HAP-1 (cell line): Measurements from ENCODE around the gene DEFB112.

Experiments used
- DNase-seq, 2 experiments: peaks; one replicate each; pipeline ENCODE4 v3.0.0-alpha.2; 2016 to 2020; ENCODE audit warnings: low spot score in 2 of 2
- H3K27me3 ChIP-seq: fragments of 250-450 bp; sonication (Bioruptor Pico); 2 replicates; pipeline ENCODE4 v1.5.1; 2020; ENCODE audit warnings: low read depth, mild to moderate bottlenecking, moderate library complexity
- H3K36me3 ChIP-seq: fragments of 250-450 bp; sonication (Bioruptor Pico); replicated peaks from 2 replicates; pipeline ENCODE4 v1.5.1; 2020; ENCODE audit warnings: mild to moderate bottlenecking
- H3K4me1 ChIP-seq: fragments of 250-450 bp; sonication (Bioruptor Pico); 2 replicates; pipeline ENCODE4 v1.5.1; 2020; ENCODE audit warnings: mild to moderate bottlenecking
- H3K4me3 ChIP-seq: fragments of 250-450 bp; sonication (Bioruptor Pico); 2 replicates; pipeline ENCODE4 v1.5.1; 2020; ENCODE audit warnings: mild to moderate bottlenecking, moderate library complexity
- H3K9me3 ChIP-seq: fragments of 250-450 bp; sonication (Bioruptor Pico); 2 replicates; pipeline ENCODE4 v1.5.1; 2020; ENCODE audit warnings: mild to moderate bottlenecking, moderate library complexity
- in situ Hi-C: fragments of 300-500 bp; cut with MboI; formaldehyde crosslinking; loops from 3 replicates; pipeline ENCODE4 v1.14.3; 2020; ENCODE audit warnings: low sequenced_read_pairs, inconsistent platforms, mixed read lengths

DEFB112 gene

GRCh38 chr6:50049829-50050228 lies at the start of gene DEFB112:
Gene DEFB112, minus strand, starts transcription at chr6:50049929. Its CDS starts 60 bp downstream, at chr6:50049869.
- 0 out of 2 replicates have a peak, but pooled peaks cover 2% of the 10 kb centered on the region for H3K27me3 ChIP-seq
- no peaks in the 10 kb centered on the region for H3K9me3 ChIP-seq
- no peak within 1 kb of the TSS for H3K4me3 ChIP-seq
- H3K36me3 ChIP-seq = no peaks in the 10 kb centered on the region
- H3K4me1 ChIP-seq = no peaks in the 10 kb centered on the region
- no peak for DNase-seq
- in situ Hi-C loops = no loop called here

- no peaks in the 10 kb centered on the region for H3K9me3 ChIP-seq
- H3K4me3 ChIP-seq = no peak overlapping the region
- H3K36me3 ChIP-seq = no peaks in the 10 kb centered on the region
- in situ Hi-C loops = no loop called here
- no peak for DNase-seq
- no peaks in the 10 kb centered on the region for H3K4me1 ChIP-seq
- H3K27me3 ChIP-seq = 0 out of 2 replicates have a peak, but pooled peaks cover 2% of the 10 kb centered on the region
These were observed 48.9 kb upstream of the DEFB112 start for GRCh38 chr6:50098641-50098993.

GRCh38 chr6:50097966-50098640 lies 48.4 kb upstream of the DEFB112 start:
- DNase-seq = no peak
- in situ Hi-C loops = no loop called here
- H3K9me3 ChIP-seq = no peaks in the 10 kb centered on the region
- H3K27me3 ChIP-seq = 0 out of 2 replicates have a peak, but pooled peaks cover 2% of the 10 kb centered on the region
- H3K36me3 ChIP-seq = no peaks in the 10 kb centered on the region
- no peaks in the 10 kb centered on the region for H3K4me1 ChIP-seq
- no peak overlapping the region for H3K4me3 ChIP-seq

GRCh38 chr6:50096296-50096695 lies 46.6 kb upstream of the DEFB112 start:
- H3K4me3 ChIP-seq = no peak overlapping the region
- peaks cover 3% of the 10 kb centered on the region; the same call in 1 of the 2 replicates for H3K27me3 ChIP-seq
- no peaks in the 10 kb centered on the region for H3K36me3 ChIP-seq
- in situ Hi-C loops = no loop called here
- no peaks in the 10 kb centered on the region for H3K4me1 ChIP-seq
- no peak for DNase-seq
- no peaks in the 10 kb centered on the region for H3K9me3 ChIP-seq

- Histone ChIP-seq H3K36me3 (no peaks in the 10 kb centered on the region), H3K4me1 (no peaks in the 10 kb centered on the region), H3K27me3 (peaks cover 5% of the 10 kb centered on the region; the same call in 1 of the 2 replicates), H3K9me3 (no peaks in the 10 kb centered on the region), H3K4me3 (no peak overlapping the region)
- no peak for DNase-seq
- in situ Hi-C loops = no loop called here
These were observed 44.2 kb upstream of the DEFB112 start for GRCh38 chr6:50093938-50094272.

GRCh38 chr6:50093116-50093937 lies 43.6 kb upstream of the DEFB112 start:
- in situ Hi-C loops = no loop called here
- no peak for DNase-seq
- Histone ChIP-seq H3K4me3 (no peak overlapping the region), H3K27me3 (peaks cover 5% of the 10 kb centered on the region; the same call in 1 of the 2 replicates), H3K36me3 (no peaks in the 10 kb centered on the region), H3K9me3 (no peaks in the 10 kb centered on the region), H3K4me1 (no peaks in the 10 kb centered on the region)

- Histone ChIP-seq H3K4me1 (no peaks in the 10 kb centered on the region), H3K36me3 (no peaks in the 10 kb centered on the region), H3K27me3 (peaks cover 3% of the 10 kb centered on the region; the same call in 1 of the 2 replicates), H3K4me3 (no peak overlapping the region), H3K9me3 (no peaks in the 10 kb centered on the region)
- DNase-seq = no peak
- in situ Hi-C loops = no loop called here
These were observed 41.9 kb upstream of the DEFB112 start for GRCh38 chr6:50091641-50092040.

GRCh38 chr6:50089911-50090310 lies 40.2 kb upstream of the DEFB112 start:
- no peaks in the 10 kb centered on the region for H3K9me3 ChIP-seq
- DNase-seq = no peak
- H3K4me3 ChIP-seq = no peak overlapping the region
- in situ Hi-C loops = no loop called here
- H3K36me3 ChIP-seq = no peaks in the 10 kb centered on the region
- no peaks in the 10 kb centered on the region for H3K4me1 ChIP-seq
- H3K27me3 ChIP-seq = peaks cover 3% of the 10 kb centered on the region; the same call in 1 of the 2 replicates

- no peaks in the 10 kb centered on the region for H3K36me3 ChIP-seq
- H3K4me3 ChIP-seq = no peak overlapping the region
- H3K4me1 ChIP-seq = no peaks in the 10 kb centered on the region
- no peak for DNase-seq
- H3K9me3 ChIP-seq = no peaks in the 10 kb centered on the region
- H3K27me3 ChIP-seq = peaks cover 3% of the 10 kb centered on the region; the same call in 1 of the 2 replicates
- in situ Hi-C loops = no loop called here
These were observed 37.7 kb upstream of the DEFB112 start for GRCh38 chr6:50087231-50087954.

GRCh38 chr6:50077385-50077784 lies 27.7 kb upstream of the DEFB112 start:
- H3K4me1 ChIP-seq = no peaks in the 10 kb centered on the region
- no peak for DNase-seq
- no peak overlapping the region for H3K4me3 ChIP-seq
- H3K36me3 ChIP-seq = no peaks in the 10 kb centered on the region
- no peaks in the 10 kb centered on the region for H3K9me3 ChIP-seq
- H3K27me3 ChIP-seq = 0 out of 2 replicates have a peak, but pooled peaks cover 2% of the 10 kb centered on the region
- in situ Hi-C loops = no loop called here

- H3K4me3 ChIP-seq = no peak overlapping the region
- no peaks in the 10 kb centered on the region for H3K4me1 ChIP-seq
- no peaks in the 10 kb centered on the region for H3K36me3 ChIP-seq
- in situ Hi-C loops = no loop called here
- no peaks in the 10 kb centered on the region for H3K9me3 ChIP-seq
- DNase-seq = no peak
- 0 out of 2 replicates have a peak, but pooled peaks cover 2% of the 10 kb centered on the region for H3K27me3 ChIP-seq
These were observed 26.7 kb upstream of the DEFB112 start for GRCh38 chr6:50076431-50076830.

GRCh38 chr6:50071921-50072320 lies 22.2 kb upstream of the DEFB112 start:
- H3K9me3 ChIP-seq = no peaks in the 10 kb centered on the region
- 0 out of 2 replicates have a peak, but pooled peaks cover 2% of the 10 kb centered on the region for H3K27me3 ChIP-seq
- H3K4me1 ChIP-seq = no peaks in the 10 kb centered on the region
- in situ Hi-C loops = no loop called here
- no peak overlapping the region for H3K4me3 ChIP-seq
- no peaks in the 10 kb centered on the region for H3K36me3 ChIP-seq
- DNase-seq = no peak

GRCh38 chr6:50070101-50070500 lies 20.4 kb upstream of the DEFB112 start:
- Histone ChIP-seq H3K9me3 (no peaks in the 10 kb centered on the region), H3K27me3 (0 out of 2 replicates have a peak, but pooled peaks cover 2% of the 10 kb centered on the region), H3K36me3 (no peaks in the 10 kb centered on the region), H3K4me3 (no peak overlapping the region), H3K4me1 (no peaks in the 10 kb centered on the region)
- DNase-seq = no peak
- in situ Hi-C loops = no loop called here

- in situ Hi-C loops = no loop called here
These were observed 12.3 kb upstream of the DEFB112 start for GRCh38 chr6:50062051-50062450.

More at GRCh38 chr6:50062051-50062450, 12.3 kb upstream of the DEFB112 start:
- Histone ChIP-seq H3K4me3 (no peak overlapping the region), H3K9me3 (no peaks in the 10 kb centered on the region), H3K4me1 (no peaks in the 10 kb centered on the region), H3K36me3 (no peaks in the 10 kb centered on the region), H3K27me3 (no peaks in the 10 kb centered on the region)
- peak; percentile 18 to 20 for DNase-seq
